COR-L47 (cell line): ENCODE measurements around the gene SHF.
"Not testable (repeated sequence)": the region's sequence is repeated elsewhere in the genome, so short reads cannot be mapped to it uniquely, and the experiment has no call there.

Experiments
- DNase-seq: peaks from one replicate; lab custom pipeline; 2025; lab: John Stamatoyannopoulos, UW

SHF gene

DNA sequence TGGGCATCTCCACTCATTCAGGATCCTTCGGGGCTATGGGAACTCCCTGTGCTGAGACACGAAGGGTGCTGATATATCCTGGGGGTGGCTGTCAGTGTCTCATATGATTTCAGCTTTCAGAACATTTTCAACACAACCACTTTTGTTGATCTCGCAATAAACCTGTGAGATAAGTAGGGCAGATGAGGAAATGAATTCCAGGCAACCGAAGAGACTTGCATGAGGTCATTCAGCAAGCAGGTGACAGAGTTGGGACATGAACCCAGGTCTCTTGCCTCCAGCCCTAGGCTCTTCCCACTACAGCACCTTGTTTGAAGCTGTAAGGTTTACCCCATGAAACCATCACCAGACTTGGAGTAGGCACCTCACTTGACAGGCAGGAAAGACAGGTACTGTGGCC is 41.4 kb downstream of the SHF start:
- DNase-seq = no peak

DNA sequence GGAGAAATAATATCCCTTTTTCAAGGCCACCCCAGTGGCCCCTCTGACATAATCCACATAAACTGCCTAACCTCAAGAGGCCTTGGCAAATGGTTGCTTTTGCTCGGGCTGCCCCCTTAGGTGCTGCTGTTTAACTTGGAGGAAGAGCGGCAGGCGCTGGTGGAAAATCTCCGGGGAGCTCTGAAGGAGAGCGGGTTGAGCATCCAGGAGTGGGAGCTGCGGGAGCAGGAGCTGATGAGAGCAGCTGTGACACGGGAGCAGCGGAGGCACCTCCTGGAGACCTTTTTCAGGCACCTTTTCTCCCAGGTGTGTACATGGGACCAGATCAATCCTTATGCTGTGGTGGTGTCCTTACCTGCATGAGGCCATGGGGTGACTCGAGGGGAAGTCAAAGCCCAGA is 43.0 kb downstream of the SHF start:
- DNase-seq = no peak

DNA sequence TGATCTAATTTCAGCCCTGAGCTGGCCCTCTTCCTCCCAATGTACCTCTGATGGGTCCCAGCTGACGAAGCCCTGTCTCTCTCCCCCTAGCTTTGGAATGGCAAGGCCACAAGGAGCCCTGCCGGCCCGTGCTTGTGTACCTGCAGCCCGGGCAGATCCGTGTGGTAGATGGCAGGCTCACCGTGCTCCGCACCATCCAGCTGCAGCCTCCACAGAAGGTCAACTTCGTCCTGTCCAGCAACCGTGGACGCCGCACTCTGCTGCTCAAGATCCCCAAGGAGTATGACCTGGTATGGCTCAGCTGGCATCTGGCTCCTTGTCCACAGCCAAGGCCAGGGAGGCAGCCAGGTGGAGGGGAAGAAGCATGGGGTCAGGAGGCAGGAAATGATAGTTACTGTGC is 43.8 kb downstream of the SHF start:
- no peak for DNase-seq

DNA sequence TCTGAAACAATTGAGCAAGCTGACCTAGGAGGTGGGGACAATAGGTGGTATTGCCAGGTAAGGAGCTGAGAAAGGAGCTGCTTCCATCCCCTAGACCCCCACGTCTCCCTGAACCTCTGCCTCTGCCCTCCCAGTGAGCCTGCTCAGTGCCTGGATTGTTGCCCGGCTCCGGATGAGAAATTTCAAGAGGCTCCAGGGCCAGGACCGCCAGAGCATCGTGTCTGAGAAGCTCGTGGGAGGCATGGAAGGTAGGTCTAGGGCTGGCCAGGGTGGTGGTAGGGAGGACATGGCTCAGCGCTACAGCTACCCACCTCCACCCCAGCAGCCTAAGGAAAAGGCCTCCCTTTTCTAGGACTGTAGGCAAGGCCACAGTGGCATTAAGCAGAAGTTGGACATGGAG is 44.7 kb downstream of the SHF start:
- DNase-seq = no peak

DNA sequence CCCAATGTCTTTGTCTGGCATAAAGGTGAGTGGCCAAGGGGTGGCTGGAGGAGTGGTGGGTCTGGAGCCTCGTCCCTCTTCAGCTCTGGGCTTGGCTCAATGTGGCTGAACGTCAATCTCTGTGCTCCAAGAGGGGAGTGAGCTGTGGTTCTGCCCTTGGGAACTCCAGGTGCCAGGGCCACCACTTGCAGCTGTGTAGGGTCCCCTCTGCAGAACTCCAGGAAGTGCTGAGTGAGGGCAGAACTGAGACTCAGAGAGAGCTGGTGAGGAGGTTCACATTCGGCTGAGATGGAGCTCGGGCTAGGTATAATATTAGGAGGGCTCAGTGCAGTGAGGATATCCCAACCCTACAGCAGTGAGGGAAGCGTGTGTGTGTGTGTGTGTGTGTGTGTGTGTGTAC is 46.4 kb downstream of the SHF start:
- DNase-seq = no peak

DNA sequence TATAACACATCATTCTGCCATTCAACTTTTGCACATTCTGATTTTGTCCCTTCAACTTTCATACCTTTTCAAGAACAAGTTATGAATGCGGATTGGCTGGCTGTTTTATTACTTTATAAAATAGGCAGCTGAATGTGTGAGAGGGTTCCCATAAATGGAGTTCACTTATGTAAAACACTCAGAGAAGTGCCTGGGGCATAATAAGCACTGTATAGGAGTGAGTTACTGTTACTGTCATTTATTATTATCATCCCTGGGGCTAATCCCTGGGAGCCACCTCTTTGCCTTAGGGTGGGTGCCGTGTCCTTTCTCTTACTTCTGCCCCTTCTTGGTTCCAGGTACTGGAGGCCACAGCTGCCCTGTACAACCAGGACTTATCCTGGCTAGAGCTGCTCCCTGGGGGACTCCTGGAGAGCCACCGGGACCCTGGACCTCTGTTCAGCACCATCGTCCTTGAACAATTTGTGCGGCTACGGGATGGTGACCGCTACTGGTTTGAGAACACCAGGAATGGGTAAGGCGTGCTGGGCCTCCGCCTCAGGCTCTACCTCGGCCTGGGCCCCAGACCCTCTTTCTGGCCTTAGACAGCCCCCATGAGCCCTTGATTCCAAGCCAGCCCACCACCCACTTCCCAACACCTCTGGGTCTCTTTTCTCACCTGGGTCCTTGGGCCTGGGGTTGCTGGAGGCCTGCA is 47.1 kb downstream of the SHF start:
- DNase-seq = no peak

DNA sequence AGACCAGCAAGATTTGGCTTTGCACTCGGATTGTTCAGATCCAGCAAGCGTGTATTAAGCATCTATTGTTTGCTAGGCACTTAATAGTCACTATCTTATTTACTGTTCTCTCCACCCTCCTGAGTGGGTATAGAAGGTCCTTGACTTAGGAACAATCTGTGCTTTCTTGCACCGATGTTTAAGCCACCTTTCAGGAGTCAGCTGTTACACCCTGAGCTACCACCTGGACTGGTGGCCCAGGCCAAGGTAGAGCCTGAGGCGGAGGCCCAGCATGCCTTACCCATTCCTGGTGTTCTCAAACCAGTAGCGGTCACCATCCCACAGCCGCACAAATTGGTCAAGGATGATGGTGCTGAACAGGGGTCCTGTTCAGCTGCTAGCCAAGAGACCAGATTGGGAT is 48.0 kb downstream of the SHF start:
- DNase-seq = no peak

DNA sequence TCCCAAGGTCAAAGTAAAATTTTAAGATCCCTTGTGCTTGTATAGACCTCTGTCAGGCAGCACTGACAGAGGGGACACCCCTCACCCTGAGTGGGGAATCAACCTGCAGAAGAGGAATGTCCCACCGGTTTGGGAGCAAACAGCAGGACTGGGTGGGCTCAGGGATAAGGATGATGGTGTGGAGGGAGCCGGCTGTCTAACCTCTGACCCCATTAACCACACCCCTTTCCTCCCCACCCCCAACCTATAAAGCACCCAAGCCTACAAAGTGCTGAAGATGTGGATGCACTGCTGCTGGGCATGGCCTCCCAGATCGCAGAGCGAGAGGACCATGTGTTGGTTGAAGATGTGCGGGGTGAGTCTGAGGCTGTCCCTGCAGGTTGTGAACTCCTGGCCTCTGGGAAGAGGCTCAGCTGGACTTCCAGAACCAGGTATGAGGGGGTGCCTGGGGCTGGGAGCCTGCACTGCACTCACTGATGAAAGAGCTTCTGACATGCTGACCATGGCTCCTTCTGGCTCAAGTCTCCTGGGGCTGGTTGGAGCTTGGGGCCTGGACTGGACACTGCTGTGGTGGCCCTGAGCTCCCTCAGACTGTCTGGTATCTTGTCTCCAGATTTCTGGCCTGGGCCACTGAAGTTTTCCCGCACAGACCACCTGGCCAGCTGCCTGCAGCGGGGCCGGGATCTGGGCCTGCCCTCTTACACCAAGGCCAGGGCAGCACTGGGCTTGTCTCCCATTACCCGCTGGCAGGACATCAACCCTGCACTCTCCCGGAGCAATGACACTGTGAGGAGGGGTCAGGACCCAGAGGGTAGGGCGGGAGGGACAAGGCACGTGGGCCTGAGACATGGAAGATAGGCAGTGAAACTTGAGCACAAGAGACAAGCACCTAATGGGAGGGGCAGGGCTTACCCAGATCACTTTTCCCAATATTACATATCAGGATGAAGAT is 48.7 kb downstream of the SHF start:
- DNase-seq = no peak

DNA sequence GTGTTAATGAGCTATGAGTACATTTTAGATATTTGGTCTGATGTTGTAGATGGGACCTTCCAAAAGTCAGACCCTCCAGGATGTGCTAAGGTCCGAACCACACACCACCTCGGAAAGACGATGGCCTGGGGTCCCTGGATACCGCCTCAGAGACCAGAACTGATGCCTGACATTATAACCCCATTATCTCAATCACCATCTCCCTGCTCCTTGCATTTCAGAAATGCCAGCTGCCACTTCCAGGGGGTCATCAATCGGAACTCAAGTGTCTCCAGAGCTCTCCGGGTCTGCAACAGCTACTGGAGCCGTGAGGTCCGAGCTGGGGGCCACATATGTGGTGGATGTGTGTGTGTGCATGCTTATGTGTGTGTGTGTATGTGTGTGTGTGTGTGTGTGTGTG is 50.1 kb downstream of the SHF start:
- no peak for DNase-seq

DNA sequence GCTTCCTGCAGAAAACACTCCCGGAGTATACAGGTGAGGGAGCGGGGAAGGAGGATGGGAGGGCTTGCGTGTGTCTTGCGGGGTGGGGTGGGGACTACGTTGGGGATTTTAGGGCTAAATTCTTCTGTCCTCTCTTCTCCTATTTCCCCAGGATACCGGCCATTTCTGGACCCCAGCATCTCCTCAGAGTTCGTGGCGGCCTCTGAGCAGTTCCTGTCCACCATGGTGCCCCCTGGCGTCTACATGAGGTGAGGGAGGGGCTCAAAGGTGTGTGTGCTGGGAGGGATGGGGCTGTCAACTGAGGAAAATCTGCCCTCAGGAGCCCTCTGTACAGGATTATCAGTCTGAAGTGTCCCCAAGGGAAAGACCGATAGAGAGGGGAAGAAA is 51.4 kb downstream of the SHF start:
- DNase-seq = no peak

DNA sequence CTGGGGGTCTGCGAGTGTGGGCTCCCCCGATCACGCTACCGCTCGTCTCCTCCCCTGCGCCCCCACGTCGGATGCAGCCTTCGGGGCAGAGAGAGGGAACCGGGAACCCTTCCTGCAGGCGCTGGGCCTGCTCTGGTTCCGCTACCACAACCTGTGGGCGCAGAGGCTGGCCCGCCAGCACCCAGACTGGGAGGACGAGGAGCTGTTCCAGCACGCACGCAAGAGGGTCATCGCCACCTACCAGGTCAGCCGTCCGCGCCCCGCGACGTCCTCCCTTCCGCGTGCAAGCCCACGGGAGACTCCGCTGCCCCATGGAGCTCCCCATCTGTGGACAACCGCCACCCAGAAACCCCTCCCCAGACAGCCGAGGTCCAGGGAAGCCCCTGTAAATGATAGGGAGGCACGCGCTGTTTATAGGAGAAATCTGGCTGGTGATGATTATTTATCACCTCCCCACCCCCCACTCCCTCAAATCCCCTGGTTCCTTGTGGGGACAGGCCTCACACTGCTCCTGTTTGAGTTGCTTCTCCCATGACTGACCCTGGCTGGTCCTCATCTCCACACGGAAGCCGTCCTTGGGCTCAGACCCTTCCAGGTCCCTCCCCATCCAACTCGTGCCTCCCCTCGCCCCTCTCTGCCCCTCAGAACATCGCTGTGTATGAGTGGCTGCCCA is 51.9 kb downstream of the SHF start:
- not testable (repeated sequence) for DNase-seq

DNA sequence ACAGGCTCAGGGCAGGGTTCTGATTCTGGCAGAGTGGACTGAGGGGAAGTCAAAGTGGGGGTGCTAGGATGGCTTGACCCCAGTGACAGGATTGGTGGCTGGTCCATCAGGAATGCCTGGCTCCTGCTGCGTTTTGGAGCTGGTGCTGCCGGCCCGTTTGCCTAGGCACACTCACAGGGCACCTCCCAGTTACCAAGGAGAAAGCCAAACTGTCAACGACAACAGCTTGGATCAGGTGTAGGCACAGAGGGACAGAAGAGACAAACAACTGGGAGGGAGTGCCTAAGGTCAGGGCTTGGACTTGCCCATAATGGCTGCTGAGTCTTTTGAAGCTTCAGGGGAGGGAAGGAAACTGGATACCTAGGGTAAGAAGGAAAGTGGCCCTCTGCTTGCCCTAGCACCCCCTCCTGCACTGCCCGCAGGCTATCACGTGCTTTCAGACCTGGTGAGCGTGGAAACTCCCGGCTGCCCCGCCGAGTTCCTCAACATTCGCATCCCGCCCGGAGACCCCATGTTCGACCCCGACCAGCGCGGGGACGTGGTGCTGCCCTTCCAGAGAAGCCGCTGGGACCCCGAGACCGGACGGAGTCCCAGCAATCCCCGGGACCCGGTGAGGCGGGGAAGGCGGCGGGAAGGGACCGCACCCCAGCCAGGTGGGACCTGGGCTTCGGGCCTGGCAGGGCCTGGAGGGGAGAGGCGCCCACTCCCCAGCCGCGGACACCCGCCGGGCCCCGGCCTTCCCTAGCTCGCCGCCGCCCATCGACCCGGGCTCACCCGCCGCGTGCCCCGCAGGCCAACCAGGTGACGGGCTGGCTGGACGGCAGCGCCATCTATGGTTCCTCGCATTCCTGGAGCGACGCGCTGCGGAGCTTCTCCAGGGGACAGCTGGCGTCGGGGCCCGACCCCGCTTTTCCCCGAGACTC is 52.8 kb downstream of the SHF start:
- no peak for DNase-seq

DNA sequence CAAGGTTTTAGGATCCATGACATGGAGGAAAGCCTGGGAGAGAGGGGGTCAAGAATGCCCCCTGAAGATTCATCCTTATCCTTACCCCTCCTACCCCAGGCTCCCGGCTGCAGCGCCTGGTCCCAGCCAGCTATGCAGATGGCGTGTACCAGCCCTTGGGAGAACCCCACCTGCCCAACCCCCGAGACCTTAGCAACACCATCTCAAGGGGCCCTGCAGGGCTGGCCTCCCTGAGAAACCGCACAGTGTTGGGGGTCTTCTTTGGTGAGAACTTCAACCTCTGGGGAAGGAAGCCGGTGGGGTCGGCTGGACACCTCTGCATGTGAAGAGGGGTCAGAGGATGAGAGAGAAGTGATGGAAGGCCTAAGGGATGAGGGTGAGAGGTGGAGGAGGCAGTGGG is 53.7 kb downstream of the SHF start:
- DNase-seq = no peak

DNA sequence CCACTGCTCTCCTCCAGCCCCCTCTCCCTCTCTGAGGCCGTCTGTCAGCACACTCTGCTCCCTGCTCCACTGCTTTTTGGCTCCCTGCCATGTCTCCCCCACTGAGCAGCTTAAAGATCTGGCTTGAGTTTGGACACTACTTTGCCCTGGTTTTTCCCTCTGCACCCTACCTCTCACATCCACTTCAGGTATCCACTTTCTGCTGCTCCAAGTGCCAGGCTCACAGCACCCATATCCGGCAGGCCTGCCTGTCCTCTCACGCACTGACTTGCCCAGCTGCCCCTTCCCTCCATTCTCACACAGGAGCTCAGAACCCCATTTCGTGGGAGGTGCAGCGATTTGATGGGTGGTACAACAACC is 54.2 kb downstream of the SHF start:
- no peak for DNase-seq

DNA sequence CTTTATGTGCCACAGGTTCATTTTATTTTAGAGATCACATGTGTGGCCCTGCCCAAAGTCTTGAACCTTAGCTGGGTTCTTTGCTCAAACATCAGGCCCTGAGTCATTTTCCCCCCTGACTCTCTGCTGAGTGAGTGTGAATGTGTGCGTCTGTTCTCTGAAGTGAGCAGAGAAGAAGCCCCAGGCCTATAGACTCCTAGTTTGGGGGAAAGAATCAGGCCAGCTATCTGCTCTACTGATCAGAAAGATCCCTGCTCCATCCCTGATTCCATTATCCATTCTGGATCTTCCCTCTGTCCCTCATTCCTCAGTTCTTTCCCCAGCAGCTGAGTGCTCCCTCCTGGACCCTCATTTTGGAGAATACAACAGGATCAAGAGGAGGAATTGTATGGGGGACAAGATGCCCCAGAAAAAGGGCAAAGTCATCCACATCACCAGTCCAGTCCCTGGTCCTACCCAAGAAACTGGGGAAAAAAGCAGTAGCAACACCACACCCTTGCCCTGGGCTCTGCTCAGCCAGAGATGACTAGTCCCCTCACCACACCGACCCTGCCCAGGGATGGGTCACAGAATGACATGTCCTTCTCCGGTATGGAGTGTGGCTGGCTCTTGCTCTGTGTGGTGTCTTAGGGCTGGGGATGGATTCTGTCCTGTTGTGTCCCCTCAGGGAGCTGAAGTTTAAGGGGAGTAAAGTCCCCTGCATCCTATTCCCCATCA is 54.8 kb downstream of the SHF start:
- no peak for DNase-seq

DNA sequence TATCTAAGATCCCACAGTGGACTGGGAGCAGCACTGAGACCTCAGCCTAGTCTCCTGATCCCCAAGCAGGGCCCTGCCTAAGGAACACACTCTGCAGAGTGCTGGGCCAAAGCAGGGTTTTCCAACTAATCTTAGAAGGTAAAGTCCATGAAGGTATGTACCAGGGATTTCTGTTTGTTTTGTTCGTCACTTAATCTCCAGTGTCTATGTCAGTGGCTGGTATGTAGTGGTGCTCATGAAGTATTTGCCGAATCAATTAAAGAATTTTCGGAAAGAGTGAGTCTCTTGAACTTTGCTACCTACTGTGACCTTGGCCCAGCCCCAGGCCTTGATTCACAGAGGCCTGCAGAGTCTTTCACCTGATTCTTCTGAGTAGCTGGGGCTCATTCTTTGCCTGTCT is 56.3 kb downstream of the SHF start:
- DNase-seq = no peak

DNA sequence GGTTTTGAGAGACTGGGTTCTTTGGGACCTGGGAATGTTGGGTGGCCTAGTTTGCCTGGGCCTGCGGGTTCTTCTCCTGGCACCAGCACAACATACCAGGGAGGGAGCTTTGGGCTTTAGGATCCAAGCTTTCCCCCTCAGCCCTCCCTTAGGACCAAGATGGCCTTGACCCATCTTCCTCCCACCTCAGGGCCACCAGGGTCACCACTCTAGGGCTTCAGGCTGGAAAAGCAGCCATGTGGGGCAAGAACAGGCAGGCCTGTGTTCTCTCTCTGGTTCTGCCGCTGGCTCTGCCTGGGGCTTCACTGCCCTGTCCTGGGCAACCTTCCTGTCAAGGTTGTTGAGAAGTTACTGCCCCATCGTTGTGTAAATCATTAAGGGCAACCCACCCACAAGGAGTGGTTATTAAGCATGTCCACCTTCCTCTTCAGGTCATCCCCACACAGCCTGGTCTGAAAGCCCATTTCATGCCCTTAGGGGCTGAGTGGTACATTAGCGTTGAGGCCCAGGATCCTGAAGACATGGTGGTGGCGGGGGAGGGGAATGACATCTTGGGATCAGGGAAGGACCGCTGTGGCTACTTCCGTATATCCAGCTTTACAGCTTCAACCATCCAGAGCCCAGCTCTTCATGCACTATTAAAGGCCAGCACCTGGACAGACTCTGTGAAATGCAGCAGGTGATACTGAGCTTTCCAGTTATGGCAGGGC is 57.3 kb downstream of the SHF start:
- DNase-seq = no peak

DNA sequence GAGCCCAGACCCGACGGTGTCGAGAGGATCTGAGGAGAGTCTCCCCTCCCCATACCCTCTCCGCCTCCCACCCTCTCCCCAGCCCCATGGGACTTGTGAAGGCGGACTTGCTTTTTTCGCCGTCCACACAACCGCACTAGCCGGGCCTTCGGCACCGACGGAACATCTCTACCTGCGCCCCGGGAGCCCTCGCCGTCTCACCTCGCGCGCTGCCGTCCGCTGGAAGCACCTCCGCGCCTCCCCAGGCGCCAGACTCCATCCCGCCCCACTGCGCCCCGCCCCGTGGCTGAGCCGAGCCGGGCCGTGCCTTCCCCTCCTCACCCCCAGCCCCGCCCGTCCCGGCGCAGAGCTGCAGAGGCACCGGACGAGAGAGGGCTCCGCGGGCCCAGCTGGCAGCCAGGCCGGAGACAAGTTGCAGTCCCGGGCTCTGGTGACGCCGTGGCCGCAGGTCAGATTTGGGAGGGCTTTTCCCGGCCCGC is 58.1 kb downstream of the SHF start, which contains the start of the genes DUOX1 and DUOXA1:
DUOX1 (plus strand) TSS at position 344 of the 479 bp plus-strand sequence. CDS start 1,973 bp downstream, outside the sequence.
DUOXA1 (minus strand) TSS at position 229 of the 479 bp plus-strand sequence. CDS start 6,865 bp downstream, outside the sequence.
- no peak for DNase-seq

DNA sequence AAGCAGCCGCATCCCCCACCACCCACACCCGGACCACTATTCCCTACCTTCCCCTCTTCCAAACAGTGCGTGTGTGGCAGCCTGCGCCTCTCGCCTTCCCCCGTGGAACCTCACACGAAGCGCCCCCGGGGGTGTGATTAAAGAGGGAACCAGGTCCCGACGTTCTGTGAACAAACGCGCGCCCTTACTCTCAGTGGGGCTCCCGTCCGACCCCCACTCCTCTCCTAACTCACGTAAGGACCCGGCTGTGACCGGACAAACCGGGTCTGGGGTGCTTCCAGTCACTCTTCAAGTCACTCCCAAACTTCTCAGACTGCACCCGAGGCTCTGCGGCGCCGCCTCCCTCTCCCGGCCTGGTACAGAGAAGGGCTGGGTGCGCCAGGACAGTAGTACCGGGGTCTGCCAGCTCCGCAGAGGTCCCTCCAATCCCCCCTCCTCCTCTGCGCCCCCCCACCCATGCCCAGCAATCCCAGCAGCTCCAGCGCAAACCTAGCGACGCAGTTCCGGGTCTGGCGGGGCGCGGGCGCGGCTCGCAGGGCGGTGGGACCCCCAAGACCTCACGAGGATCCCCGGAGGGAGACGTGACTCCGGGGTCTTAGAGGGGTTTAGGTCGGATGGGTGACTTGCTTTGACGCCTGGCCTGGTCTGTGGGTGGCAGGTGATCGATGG is 58.7 kb downstream of the SHF start:
- DNase-seq = no peak
